GM10248 (cell line): ENCODE measurements around the gene ZNF823.

Experiments
- CTCF ChIA-PET: fragments of 300-600 bp; sonication (Branson Sonifier 250); formaldehyde crosslinking; extraction: SDS; loops from one replicate; lab custom pipeline; 2021; ENCODE audit warnings: antibody characterized with exemption; lab: Yijun Ruan, JAX
- POLR2A ChIA-PET: fragments of 350-650 bp; sonication (Branson Sonifier 250); formaldehyde crosslinking; extraction: SDS; loops from one replicate; lab custom pipeline; 2020; ENCODE audit warnings: antibody characterized with exemption; lab: Yijun Ruan, JAX
- DNase-seq: peaks from one replicate; pipeline ENCODE4 v3.0.0; 2012; ENCODE audit errors: extremely low spot score
- TF ChIP-seq, protein P1 (sequence below): IDR thresholded peaks from 2 replicates; pipeline ENCODE4 v1.5.1; 2012; ENCODE audit warnings: mild to moderate bottlenecking, low read depth; ENCODE audit errors: extremely low read depth, missing control alignments, control extremely low read depth

ZNF823 gene

GRCh38 chr19:11674067-11674492 lies 64.7 kb downstream of the ZNF823 start:
- ChIA-PET CTCF (no interaction called here), POLR2A (no interaction called here)
- TF ChIP-seq, protein P1, sequence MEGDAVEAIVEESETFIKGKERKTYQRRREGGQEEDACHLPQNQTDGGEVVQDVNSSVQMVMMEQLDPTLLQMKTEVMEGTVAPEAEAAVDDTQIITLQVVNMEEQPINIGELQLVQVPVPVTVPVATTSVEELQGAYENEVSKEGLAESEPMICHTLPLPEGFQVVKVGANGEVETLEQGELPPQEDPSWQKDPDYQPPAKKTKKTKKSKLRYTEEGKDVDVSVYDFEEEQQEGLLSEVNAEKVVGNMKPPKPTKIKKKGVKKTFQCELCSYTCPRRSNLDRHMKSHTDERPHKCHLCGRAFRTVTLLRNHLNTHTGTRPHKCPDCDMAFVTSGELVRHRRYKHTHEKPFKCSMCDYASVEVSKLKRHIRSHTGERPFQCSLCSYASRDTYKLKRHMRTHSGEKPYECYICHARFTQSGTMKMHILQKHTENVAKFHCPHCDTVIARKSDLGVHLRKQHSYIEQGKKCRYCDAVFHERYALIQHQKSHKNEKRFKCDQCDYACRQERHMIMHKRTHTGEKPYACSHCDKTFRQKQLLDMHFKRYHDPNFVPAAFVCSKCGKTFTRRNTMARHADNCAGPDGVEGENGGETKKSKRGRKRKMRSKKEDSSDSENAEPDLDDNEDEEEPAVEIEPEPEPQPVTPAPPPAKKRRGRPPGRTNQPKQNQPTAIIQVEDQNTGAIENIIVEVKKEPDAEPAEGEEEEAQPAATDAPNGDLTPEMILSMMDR, result no peak
- DNase-seq, result no peak

DNA sequence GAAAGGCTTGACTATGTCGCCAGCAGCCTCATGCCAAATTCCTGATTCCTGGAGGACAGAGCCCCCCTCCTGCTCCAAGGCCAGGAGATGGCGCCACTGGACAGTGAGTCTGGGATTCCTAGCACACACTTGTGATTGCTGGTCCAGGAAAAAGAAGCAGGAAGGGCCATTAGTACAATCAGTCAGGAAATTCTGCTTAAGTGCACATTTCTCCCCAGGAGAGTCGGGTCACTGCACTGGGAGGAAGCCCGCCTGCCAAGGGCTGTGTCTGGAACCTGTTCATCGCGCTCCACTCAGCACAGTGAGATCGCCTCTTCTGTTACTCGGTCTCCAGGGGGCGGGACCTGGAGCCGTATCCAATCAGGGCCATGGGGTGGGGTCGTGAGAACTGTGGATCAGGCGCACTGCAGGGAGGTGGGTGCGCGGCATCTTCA lies 65.1 kb downstream of the ZNF823 start:
- TF ChIP-seq, protein P1, result peak; percentile 35
- DNase-seq, result no peak
- ChIA-PET POLR2A (no interaction called here), CTCF (interaction anchor here (1.0 kb wide), 1 partner anchor 14 kb away, joined by 4 read pairs; no protein-coding TSS in a partner anchor)
